Measurements from ENCODE around the gene STARD5. TPM values are rescaled to one million over a fixed set of nuclear protein-coding genes. Genes with fewer than 3 reads are reported as not detected.

Gene STARD5
- total RNA-seq, 1 experiment from 2014 or later = 0.41 TPM

DNA sequence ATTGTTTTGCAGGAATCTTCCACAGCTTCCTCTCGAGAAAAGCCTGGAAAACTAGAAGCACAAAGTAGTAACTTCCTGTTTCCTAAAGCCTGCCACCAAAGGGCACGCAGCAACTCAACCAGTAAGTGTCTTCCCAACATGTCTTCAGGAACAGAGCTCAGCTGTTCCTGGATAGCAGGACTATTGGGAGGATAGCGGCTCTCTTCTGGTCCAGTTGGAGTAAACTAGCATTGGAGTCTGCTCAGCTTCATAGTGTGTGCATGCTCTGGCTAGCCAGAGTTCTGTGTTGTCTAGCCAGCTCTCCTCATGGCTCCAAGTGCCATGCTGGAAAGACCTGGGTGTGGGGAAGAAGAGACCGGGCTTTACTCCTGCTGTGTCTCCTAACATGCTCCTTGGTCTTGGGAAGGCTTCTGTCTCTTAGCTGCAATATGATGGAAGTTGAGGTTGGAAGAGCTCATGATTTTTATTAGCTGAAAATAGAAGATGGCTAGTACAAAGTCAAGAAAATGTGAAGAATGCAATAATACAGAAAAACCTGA lies 64.1 kb downstream of the STARD5 start:
- no peaks in the 10 kb centered on the region for H4K20me1 ChIP-seq (ENCODE audit: insufficient read depth)
- no TSS peak for BruUV-seq (replicated peaks)
- no peaks in the 10 kb centered on the region for H3K4me1 ChIP-seq (replicated peaks; ENCODE audit: insufficient read depth)
- no peaks in the 10 kb centered on the region for H3K79me2 ChIP-seq (ENCODE audit: low read depth)
- DNase-seq = no peak
- no peak for TF ChIP-seq CTCF (conservative IDR thresholded peaks at IDR 0.05)
- POLR2A ChIA-PET (ENCODE audit: unreplicated experiment) = no interaction called here
- no peaks in the 10 kb centered on the region for H3K9me3 ChIP-seq (ENCODE audit: insufficient read depth, low read depth)
- no peaks in the 10 kb centered on the region for H3K36me3 ChIP-seq (ENCODE audit: low read depth)
- H3K4me3 ChIP-seq = no peak overlapping the region
- peaks cover 60% of the 10 kb centered on the region for H3K27me3 ChIP-seq (ENCODE audit: insufficient read depth, low read depth)
- no peak overlapping the region for H2AFZ ChIP-seq
- no peaks in the 10 kb centered on the region for H3F3A ChIP-seq (ENCODE audit: insufficient read depth, low read depth)
- no peak overlapping the region for H3K27ac ChIP-seq
- no peak overlapping the region for H3K4me2 ChIP-seq
- H3K9me2 ChIP-seq (ENCODE audit: insufficient read depth) = no peaks in the 10 kb centered on the region
- intact Hi-C loops (cut with micrococcal nuclease; ENCODE audit: unreplicated experiment) = loop anchor here (10.0 kb wide), 1 partner anchor 695 kb away; no protein-coding TSS in a partner anchor
- CTCF ChIA-PET = interaction anchor here (1.4 kb wide), 1 partner anchor 104 kb away, joined by 4 read pairs; no protein-coding TSS in a partner anchor

Other genes starting within 250 kb of the STARD5 start
- gene CFAP161, start 189.9 kb downstream of the STARD5 start, total RNA-seq (2021) = 1.4 and 2.0 TPM in 2 replicates
- 0.50 and 0.65 TPM in 2 replicates for gene IL16, start 127.3 kb downstream of the STARD5 start, total RNA-seq (2021)
- not detected in 2 replicates for gene TMC3, start 50.1 kb upstream of the STARD5 start, total RNA-seq (2021)

Measured in PC-9 (cell line).